Upper lobe of left lung (tissue), 6 donors: ENCODE results near the gene DNAH10. TPM values are rescaled to one million over a fixed set of nuclear protein-coding genes. Genes with fewer than 3 reads are reported as not detected.

ENCODE experiments used
- ATAC-seq, 2 donors: fragments of 200-7000 bp; cut with Tn5 transposase; one replicate each; pipeline ENCODE4 v1.9.1; 2022; ENCODE audit warnings: mild to moderate bottlenecking in 2 of 2, moderate library complexity in 2 of 2; ENCODE audit not compliant: low FRiP score in 2 of 2
- DNase-seq, 2 donors: peaks; one replicate each; pipeline ENCODE4 v3.0.0-alpha.2; 2019 to 2020
- H3K27ac ChIP-seq, 4 donors: fragments of 200-600 bp; sonication (generic); one replicate each; pipeline ENCODE4 v1.5.1; 2016 to 2019
- H3K27me3 ChIP-seq, 4 donors: fragments of 200-600 bp; sonication (generic); one replicate each; pipeline ENCODE4 v1.5.1; 2017 to 2019
- H3K36me3 ChIP-seq, 4 donors: fragments of 200-600 bp; sonication (generic); one replicate each; pipeline ENCODE4 v1.5.1; 2016 to 2019
- H3K4me1 ChIP-seq, 4 donors: fragments of 200-600 bp; sonication (generic); one replicate each; pipeline ENCODE4 v1.5.1; 2018 to 2019
- H3K4me3 ChIP-seq, 4 donors: fragments of 200-600 bp; sonication (generic); one replicate each; pipeline ENCODE4 v1.5.1; 2017 to 2019; ENCODE audit warnings: mild to moderate bottlenecking in 2 of 4, moderate library complexity in 1 of 4
- H3K9me3 ChIP-seq, 4 donors: fragments of 200-600 bp; sonication (generic); one replicate each; pipeline ENCODE4 v1.5.1; 2018 to 2019
- CTCF ChIP-seq, 6 experiments: fragments of 450-650 bp in 4 of 6; fragments of 200-600 bp in 2 of 6; sonication (generic) in 2 of 6; IDR thresholded peaks; one replicate each; pipeline ENCODE4 v1.5.1; 2016 to 2019; ENCODE audit warnings: antibody characterized with exemption in 6 of 6
- EP300 ChIP-seq, 4 donors: sonication (generic); formaldehyde crosslinking; IDR thresholded peaks; one replicate each; pipeline ENCODE4 v1.5.1; 2017; ENCODE audit warnings: antibody characterized with exemption in 4 of 4, control low read depth in 2 of 4
- POLR2A ChIP-seq, 4 donors: fragments of 450-650 bp; IDR thresholded peaks; one replicate each; pipeline ENCODE4 v1.5.1; 2016 to 2017; ENCODE audit warnings: antibody characterized with exemption in 4 of 4, mild to moderate bottlenecking in 2 of 4
- POLR2AphosphoS5 ChIP-seq, 2 donors: sonication (generic); formaldehyde crosslinking; IDR thresholded peaks; one replicate each; pipeline ENCODE4 v1.5.1; 2017; ENCODE audit warnings: antibody characterized with exemption in 2 of 2
- WGBS, 2 donors: methylation state at CpG; one replicate each; pipeline ENCODE4 v1.1.5; 2017 to 2018; 5-methylcytosine and 5-hydroxymethylcytosine counted together
- total RNA-seq, 6 donors: library from RNA; depleted of rRNA in 4 of 6; stranded (reverse); fragments of >200 nt in 4 of 6; gene quantifications; one replicate each; pipeline versions ENCODE4 v1.1.0 to v1.2.1, GENCODE V29; 2016 to 2021
- donor health status: DM: no; HTN: no; CAD: no; lungs with moderate emphysema.
- donor health status: DM: no; HTN: yes; CAD: no; lungs with severe emphysema.

DNAH10 gene
- total RNA-seq, 6 donors from 2014 or later, result 0.31 to 46.0 (median 8.3) TPM

GRCh38 chr12:123767613-123768012, 5.5 kb downstream of the DNAH10 start:
- Histone ChIP-seq H3K36me3 (no peaks in the 10 kb centered on the region), H3K27me3 (peaks cover 0 to 2% (median 0%) of the 10 kb centered on the region in 4 donors), H3K9me3 (no peaks in the 10 kb centered on the region), H3K4me3 (no peak overlapping the region), H3K27ac (no peak overlapping the region), H3K4me1 (peaks cover under 1 to 2% (median under 1%) of the 10 kb centered on the region in 4 donors)
- TF ChIP-seq POLR2A (IDR thresholded peaks at IDR 0.05), result no peak
- TF ChIP-seq CTCF (IDR thresholded peaks at IDR 0.05), result no peak
- no peak for TF ChIP-seq EP300 (IDR thresholded peaks at IDR 0.05)
- no peak for TF ChIP-seq POLR2AphosphoS5 (IDR thresholded peaks at IDR 0.05)
- 58 to 66% methylated on average over 8 to 9 of the region's 9 CpGs for WGBS, 2 donors
- ATAC-seq, result no peak
- no peak for DNase-seq

- Histone ChIP-seq H3K9me3 (peaks cover 0 to 4% (median 0%) of the 10 kb centered on the region in 4 donors), H3K27me3 (no peaks in the 10 kb centered on the region), H3K4me3 (no peak overlapping the region), H3K4me1 (no peaks in the 10 kb centered on the region), H3K27ac (no peak overlapping the region), H3K36me3 (no peaks in the 10 kb centered on the region)
- WGBS, 2 donors, result 90 to 91% methylated on average over 7 of the region's 7 CpGs
- ATAC-seq (no peak), DNase-seq (no peak)
- no peak for TF ChIP-seq CTCF (IDR thresholded peaks at IDR 0.05)
- no peak for TF ChIP-seq POLR2A (IDR thresholded peaks at IDR 0.05)
- no peak for TF ChIP-seq POLR2AphosphoS5 (IDR thresholded peaks at IDR 0.05)
- TF ChIP-seq EP300 (IDR thresholded peaks at IDR 0.05), result no peak
Measured at GRCh38 chr12:123771261-123771660, 9.2 kb downstream of the DNAH10 start.

DNA sequence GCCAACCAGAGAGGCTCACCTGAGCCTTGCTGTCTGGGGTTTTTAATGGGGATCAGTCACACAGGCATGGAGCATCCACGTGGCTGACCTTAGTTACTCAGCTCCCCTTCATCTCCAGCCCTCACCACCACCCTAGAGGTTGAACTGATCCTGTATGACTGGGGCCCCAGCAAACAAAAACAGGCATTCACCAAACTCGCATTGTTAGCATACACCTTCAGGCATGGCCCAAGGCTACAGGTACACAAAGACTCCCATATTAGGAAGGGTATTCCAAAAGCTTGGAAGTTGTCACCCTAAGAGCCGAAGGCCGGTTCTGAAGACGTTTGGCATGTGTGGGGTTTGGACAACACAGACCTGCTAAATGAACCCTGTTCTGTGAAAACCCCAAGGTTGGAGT, 10.0 kb downstream of the DNAH10 start:
- DNase-seq (no peak), ATAC-seq (no peak)
- Histone ChIP-seq H3K9me3 (peaks cover 0 to 4% (median 0%) of the 10 kb centered on the region in 4 donors), H3K36me3 (no peaks in the 10 kb centered on the region), H3K4me1 (no peaks in the 10 kb centered on the region), H3K27me3 (no peaks in the 10 kb centered on the region), H3K27ac (no peak overlapping the region), H3K4me3 (no peak overlapping the region)
- WGBS, 2 donors, result 89 to 90% methylated on average over 5 of the region's 5 CpGs
- no peak for TF ChIP-seq EP300 (IDR thresholded peaks at IDR 0.05)
- TF ChIP-seq POLR2A (IDR thresholded peaks at IDR 0.05), result no peak
- no peak for TF ChIP-seq CTCF (IDR thresholded peaks at IDR 0.05)
- TF ChIP-seq POLR2AphosphoS5 (IDR thresholded peaks at IDR 0.05), result no peak

DNA sequence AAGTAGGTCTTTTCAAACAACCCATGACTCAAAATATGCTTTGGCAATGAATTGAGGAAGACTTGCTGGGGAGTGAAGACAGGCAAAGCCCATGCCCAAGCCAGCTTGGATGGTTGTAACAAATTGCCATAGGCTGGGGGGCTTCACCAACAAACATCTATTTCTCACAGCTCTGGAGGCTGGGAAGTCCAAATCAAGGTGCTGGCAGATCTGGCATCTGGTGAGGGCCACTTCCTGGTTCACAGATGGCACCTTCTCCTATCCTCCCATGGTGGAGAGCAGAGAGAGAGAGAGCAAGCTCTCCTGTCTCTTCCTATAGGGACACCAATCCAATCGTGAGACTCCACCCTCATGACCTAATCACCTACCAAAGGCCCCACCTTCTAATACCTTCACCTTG, 11.3 kb downstream of the DNAH10 start:
- Histone ChIP-seq H3K9me3 (peaks cover 0 to 4% (median 0%) of the 10 kb centered on the region in 4 donors), H3K36me3 (no peaks in the 10 kb centered on the region), H3K27ac (no peak overlapping the region), H3K4me1 (no peaks in the 10 kb centered on the region), H3K4me3 (no peak overlapping the region), H3K27me3 (no peaks in the 10 kb centered on the region)
- TF ChIP-seq POLR2AphosphoS5 (IDR thresholded peaks at IDR 0.05) (no peak), CTCF (IDR thresholded peaks at IDR 0.05) (no peak), POLR2A (IDR thresholded peaks at IDR 0.05) (no peak), EP300 (IDR thresholded peaks at IDR 0.05) (no peak)
- no peak for DNase-seq
- WGBS, 2 donors, result 62 to 69% methylated on average over 1 of the region's 1 CpG
- no peak for ATAC-seq

DNA sequence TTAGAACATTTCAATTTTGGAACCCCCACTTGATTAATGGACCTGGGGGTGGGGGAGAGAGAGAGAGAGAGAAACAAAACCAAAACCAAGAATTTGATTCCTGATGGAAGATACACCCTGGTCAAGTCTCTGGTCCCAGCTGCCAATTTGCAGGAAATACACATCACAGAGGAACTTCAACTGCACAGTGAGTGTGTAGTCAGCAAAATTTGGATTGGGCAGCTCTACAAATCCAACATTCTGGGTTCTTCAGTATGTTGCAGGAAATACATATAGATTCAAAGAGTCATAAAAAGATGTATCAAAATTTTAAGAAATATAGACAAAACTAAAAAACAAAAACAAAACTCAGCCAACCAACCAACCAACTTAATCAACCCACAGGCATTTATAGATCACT, 17.4 kb downstream of the DNAH10 start:
- no peaks in the 10 kb centered on the region for H3K4me1 ChIP-seq
- H3K27me3 ChIP-seq, result no peaks in the 10 kb centered on the region
- H3K36me3 ChIP-seq, result no peaks in the 10 kb centered on the region
- H3K9me3 ChIP-seq, result no peaks in the 10 kb centered on the region
- H3K4me3 ChIP-seq, result no peak overlapping the region
- no peak for TF ChIP-seq POLR2A (IDR thresholded peaks at IDR 0.05)
- H3K27ac ChIP-seq, result no peak overlapping the region
- no peak for DNase-seq
- ATAC-seq, result no peak
